GM12875 (cell line): ENCODE data around the gene TC2N.

Experiments used
- H3K4me3 ChIP-seq: one replicate; pipeline ENCODE4 v1.5.1; 2011; ENCODE audit warnings: low read depth, low read length, control low read depth
- CTCF ChIP-seq: IDR thresholded peaks from 2 replicates; pipeline ENCODE4 v1.5.1; 2011; ENCODE audit warnings: low read depth, mild to moderate bottlenecking, control low read depth, inconsistent platforms, low read length, moderate library complexity, borderline replicate concordance; ENCODE audit not compliant: insufficient read depth

TC2N gene

GRCh38 chr14:91883753-91884152 lies 16.4 kb upstream of the TC2N start:
- no peak for TF ChIP-seq CTCF
- H3K4me3 ChIP-seq = no peak overlapping the region

GRCh38 chr14:91882776-91883175 lies 15.4 kb upstream of the TC2N start:
- TF ChIP-seq CTCF = no peak
- H3K4me3 ChIP-seq = no peak overlapping the region

DNA sequence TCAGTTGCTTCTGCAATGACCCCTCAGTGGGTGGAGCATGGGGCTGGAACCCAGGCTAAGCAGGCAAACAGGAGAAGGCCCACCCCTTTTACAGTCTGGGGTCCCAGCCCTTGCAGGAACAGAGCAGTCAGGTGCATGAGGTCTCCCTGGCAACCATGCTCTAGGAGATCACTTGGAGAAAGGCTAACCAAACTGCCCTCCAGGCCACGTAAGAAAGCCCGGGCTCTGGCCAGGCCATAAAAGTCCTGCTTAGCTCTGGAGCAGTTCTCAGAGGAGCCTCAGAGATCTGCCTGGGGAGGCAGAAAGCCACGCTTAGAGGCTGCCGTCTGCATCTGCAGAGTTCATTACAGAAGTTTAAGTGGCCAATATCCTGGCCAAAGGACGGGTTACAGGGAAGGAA lies 15.0 kb upstream of the TC2N start:
- no peak for TF ChIP-seq CTCF

GRCh38 chr14:91879196-91879595 lies 11.9 kb upstream of the TC2N start:
- no peak for TF ChIP-seq CTCF

More for the DNA sequence above, 15.0 kb upstream of the TC2N start:
- H3K4me3 ChIP-seq = no peak overlapping the region

DNA sequence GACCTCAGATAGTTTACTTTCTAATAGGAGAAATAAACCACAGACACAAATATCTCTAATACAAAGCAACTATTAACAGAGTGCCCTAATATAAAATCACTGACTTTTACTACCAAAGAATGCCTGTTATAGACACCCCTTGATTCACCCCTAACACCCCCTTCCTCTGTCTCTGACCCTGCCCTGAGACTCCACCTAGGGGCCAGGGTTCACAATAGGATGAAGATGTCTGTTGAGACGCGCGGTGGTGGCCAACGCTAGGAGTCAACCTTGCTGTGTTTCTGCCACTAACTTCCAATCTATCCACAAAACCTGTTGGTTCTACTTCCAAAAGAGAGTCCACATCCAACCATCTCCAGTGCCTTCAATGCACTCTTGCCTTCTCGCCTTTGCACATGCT lies 10.9 kb upstream of the TC2N start:
- H3K4me3 ChIP-seq = no peak overlapping the region
- no peak for TF ChIP-seq CTCF

More at GRCh38 chr14:91879196-91879595, 11.9 kb upstream of the TC2N start:
- H3K4me3 ChIP-seq = no peak overlapping the region

DNA sequence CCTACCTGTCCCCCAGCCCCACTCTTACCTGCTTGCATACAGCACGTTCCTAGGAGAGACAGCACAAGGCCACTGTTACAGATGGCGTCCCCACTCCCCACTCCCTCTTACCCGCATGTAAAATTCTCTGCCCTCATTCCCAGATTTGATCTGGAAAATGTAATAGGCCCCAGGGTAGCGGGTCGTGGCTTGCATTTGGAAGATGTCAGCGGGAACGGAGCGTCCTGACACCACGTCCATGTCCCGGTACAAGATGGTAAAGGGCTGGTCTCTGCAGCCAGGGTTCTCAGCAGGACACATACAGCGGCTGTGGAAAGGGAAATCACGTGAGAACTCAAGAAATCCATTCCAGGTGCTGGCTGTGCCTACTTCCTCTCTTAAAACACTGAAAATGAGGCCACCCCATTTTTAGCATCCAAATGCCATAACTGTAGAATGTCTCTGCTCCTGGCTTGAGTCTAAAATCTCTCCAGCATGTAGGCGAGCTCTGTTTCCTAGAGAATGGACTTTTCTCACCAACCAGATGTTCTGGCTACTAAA lies 10.1 kb upstream of the TC2N start:
- no peak overlapping the region for H3K4me3 ChIP-seq
- TF ChIP-seq CTCF = no peak

DNA sequence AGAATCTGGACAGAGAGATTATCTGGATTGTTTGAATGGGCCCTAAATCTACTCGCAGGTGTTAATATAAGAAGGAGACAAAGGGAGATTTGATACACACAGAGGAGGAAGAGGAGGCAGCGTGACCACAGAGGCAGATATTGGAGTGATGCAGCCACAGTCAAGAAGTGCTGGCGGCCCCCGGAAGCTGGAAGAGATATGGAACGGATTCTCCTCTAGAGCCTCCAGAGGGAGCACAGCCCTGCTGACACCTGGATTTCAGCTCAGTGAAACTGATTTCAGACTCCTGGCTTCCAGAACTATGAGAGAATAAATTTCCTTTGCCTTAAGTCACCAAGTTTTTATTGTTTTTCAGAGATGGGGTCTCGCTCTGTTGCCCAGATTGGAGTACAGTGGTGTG lies 9.2 kb upstream of the TC2N start:
- no peak for TF ChIP-seq CTCF
- H3K4me3 ChIP-seq = no peak overlapping the region
